Measurements from ENCODE around the gene COPG2. TPM values are rescaled to one million over a fixed set of nuclear protein-coding genes. Genes with fewer than 3 reads are reported as not detected.

COPG2 gene, protein sequence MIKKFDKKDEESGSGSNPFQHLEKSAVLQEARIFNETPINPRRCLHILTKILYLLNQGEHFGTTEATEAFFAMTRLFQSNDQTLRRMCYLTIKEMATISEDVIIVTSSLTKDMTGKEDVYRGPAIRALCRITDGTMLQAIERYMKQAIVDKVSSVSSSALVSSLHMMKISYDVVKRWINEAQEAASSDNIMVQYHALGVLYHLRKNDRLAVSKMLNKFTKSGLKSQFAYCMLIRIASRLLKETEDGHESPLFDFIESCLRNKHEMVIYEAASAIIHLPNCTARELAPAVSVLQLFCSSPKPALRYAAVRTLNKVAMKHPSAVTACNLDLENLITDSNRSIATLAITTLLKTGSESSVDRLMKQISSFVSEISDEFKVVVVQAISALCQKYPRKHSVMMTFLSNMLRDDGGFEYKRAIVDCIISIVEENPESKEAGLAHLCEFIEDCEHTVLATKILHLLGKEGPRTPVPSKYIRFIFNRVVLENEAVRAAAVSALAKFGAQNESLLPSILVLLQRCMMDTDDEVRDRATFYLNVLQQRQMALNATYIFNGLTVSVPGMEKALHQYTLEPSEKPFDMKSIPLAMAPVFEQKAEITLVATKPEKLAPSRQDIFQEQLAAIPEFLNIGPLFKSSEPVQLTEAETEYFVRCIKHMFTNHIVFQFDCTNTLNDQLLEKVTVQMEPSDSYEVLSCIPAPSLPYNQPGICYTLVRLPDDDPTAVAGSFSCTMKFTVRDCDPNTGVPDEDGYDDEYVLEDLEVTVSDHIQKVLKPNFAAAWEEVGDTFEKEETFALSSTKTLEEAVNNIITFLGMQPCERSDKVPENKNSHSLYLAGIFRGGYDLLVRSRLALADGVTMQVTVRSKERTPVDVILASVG
- total RNA-seq: 10 to 100 TPM; 23.8 to 64.1 (median 42.3) TPM
- 10 to 100 TPM; 25.3 to 51.4 TPM for polyA plus RNA-seq
- long read RNA-seq, donor 1, transcript COPG2-202 (24 exons, 3,134 nt): major isoform, 61 of 81 reads
- long read RNA-seq, donor 1, partial matches to known transcripts: 10 of 81 reads
- long read RNA-seq, donor 1, other reads (novel, unspliced or antisense): 10 of 81 reads
- long read RNA-seq, donor 2, transcript COPG2-201 (20 exons, 3,073 nt): minor isoform, 5 of 26 reads
- long read RNA-seq, donor 2, transcript COPG2-202 (24 exons, 3,134 nt): major isoform, 16 of 26 reads
- long read RNA-seq, donor 2, partial matches to known transcripts: 5 of 26 reads
- long read RNA-seq, donor 2, other reads (novel, unspliced or antisense): 0 of 26 reads
- long read RNA-seq, donor 3, transcript COPG2-202 (24 exons, 3,134 nt): major isoform, 19 of 28 reads
- long read RNA-seq, donor 3, partial matches to known transcripts: 3 of 28 reads
- long read RNA-seq, donor 3, other reads (novel, unspliced or antisense): 4 of 28 reads

DNA sequence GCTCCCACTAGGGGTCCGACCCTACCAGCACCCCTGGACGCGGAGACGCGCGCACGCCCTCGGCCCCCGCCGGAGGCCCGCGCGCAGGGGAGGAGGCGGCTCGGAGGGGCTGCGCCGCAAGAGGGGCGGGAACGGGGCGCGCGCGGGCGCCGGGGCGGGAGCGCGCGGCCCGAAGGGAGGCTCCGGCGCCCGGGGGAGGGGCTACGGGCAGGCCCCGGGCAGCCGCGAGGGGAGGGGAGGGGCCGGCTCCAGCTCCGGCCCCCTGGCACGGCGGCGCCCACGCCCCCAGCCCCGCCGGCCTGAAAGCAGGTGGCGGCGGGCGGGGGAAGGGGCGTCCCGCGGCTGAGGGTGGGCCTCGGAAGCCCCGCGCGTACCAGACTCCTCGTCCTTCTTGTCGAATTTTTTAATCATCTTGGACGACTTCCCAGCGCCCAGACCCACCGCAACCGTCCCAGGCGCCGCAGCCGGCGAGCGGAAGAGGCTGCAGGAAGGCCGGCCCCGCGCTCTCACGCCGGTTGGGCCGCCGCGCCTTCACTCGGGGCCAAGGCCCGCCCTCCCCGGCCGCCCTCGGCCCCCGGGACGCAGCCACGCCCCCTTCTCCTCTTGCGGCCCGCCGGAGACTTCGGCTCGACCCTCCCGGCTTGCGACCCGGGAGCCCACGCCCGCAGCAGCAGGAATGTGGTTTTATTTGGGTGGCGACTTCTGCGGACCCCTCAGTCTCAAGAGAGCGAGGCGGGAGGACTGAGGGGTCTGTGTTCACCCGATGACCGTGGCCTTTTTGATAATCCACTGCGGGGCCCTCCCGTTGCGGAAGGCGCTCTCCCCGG, at the start of gene COPG2:
Gene COPG2 (minus strand): TSS at position 491 of the 827 bp plus-strand sequence. CDS start 80 bp downstream, at position 411.
- 0 to 1% (median 0%) methylated on average over 69 to 89 of the region's 103 CpGs for WGBS, 3 donors
- peak; percentile 84 to 94 (median 87) for DNase-seq
- intact Hi-C loops (cut with DNase I): no loop called here

DNA sequence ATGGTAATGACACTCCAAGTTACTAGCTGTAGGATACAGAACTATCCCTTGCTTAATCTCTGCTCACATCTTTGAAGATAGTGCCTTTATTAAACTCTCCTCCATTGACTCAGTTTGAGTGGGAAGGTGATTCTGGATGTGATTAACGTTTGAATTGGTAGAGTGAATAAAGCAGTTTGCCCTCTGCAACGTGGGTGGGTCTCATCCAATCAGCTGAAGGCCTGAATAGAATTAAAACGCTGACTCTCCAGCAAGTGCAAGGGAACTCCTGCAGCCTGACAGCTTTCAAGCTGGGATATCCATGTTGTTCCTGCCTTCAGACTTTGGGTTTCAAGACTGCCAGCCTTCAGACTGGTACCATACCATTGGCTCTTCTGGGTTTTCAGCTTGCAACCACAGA, 43.9 kb upstream of the COPG2 start:
- TF ChIP-seq EP300 (IDR thresholded peaks at IDR 0.05) (no peak), POLR2A (IDR thresholded peaks at IDR 0.05) (no peak)
- TF ChIP-seq, protein P1, sequence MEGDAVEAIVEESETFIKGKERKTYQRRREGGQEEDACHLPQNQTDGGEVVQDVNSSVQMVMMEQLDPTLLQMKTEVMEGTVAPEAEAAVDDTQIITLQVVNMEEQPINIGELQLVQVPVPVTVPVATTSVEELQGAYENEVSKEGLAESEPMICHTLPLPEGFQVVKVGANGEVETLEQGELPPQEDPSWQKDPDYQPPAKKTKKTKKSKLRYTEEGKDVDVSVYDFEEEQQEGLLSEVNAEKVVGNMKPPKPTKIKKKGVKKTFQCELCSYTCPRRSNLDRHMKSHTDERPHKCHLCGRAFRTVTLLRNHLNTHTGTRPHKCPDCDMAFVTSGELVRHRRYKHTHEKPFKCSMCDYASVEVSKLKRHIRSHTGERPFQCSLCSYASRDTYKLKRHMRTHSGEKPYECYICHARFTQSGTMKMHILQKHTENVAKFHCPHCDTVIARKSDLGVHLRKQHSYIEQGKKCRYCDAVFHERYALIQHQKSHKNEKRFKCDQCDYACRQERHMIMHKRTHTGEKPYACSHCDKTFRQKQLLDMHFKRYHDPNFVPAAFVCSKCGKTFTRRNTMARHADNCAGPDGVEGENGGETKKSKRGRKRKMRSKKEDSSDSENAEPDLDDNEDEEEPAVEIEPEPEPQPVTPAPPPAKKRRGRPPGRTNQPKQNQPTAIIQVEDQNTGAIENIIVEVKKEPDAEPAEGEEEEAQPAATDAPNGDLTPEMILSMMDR (IDR thresholded peaks at IDR 0.05): no peak
- intact Hi-C loops (cut with DNase I): no loop called here
- Histone ChIP-seq H3K9me3 (no peaks in the 10 kb centered on the region), H3K4me1 (ENCODE audit: insufficient read depth) (no peaks in the 10 kb centered on the region), H3K27ac (no peak overlapping the region), H3K4me3 (no peak overlapping the region), H3K36me3 (no peaks in the 10 kb centered on the region), H3K27me3 (no peaks in the 10 kb centered on the region)
- WGBS, 3 donors: 29 to 38% (median 36%) methylated on average over 3 of the region's 3 CpGs
- DNase-seq: no peak

More for the DNA sequence above, at the start of gene COPG2:
- Histone ChIP-seq H3K36me3 (no peaks in the 10 kb centered on the region), H3K4me3 (peak within 1 kb of the TSS; percentile 64), H3K27me3 (no peaks in the 10 kb centered on the region), H3K4me1 (ENCODE audit: insufficient read depth) (peaks cover 2% of the 10 kb centered on the region), H3K9me3 (no peaks in the 10 kb centered on the region), H3K27ac (peak within 1 kb of the TSS; percentile 86 to 87)
- TF ChIP-seq POLR2A (IDR thresholded peaks at IDR 0.05) (peak; percentile 44), EP300 (IDR thresholded peaks at IDR 0.05) (no peak)
- TF ChIP-seq, protein P1 (IDR thresholded peaks at IDR 0.05): peak in 1 of 3 donors; percentile 29

DNA sequence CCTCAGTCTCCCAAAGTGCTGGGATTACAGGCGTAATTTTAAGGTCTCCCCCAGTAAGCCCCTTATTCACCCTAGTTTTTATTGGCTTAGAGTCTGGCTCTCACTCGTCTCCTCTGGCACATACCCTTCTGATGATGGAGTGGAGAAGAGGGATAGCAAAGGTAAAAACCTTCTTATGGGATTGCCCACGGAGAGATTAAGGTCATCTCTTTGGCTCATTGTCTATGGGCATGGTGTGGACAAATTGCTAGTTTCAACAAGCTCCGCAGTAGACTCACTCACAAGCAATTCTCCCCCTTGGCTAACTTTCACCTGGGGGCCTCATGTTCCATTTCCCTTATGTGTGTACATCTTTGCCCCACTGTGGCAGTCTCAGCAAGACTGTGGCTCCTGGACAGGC, 40.2 kb upstream of the COPG2 start:
- no peak overlapping the region for H3K4me3 ChIP-seq
- intact Hi-C loops (cut with DNase I): no loop called here
- H3K9me3 ChIP-seq: no peaks in the 10 kb centered on the region
- DNase-seq: no peak
- H3K36me3 ChIP-seq: no peaks in the 10 kb centered on the region
- no peaks in the 10 kb centered on the region for H3K4me1 ChIP-seq (ENCODE audit: insufficient read depth)
- WGBS, 3 donors: 85 to 94% (median 89%) methylated on average over 4 of the region's 4 CpGs
- no peaks in the 10 kb centered on the region for H3K27me3 ChIP-seq
- TF ChIP-seq EP300 (IDR thresholded peaks at IDR 0.05): no peak
- no peak for TF ChIP-seq POLR2A (IDR thresholded peaks at IDR 0.05)
- TF ChIP-seq, protein P1 (IDR thresholded peaks at IDR 0.05): no peak
- H3K27ac ChIP-seq: no peak overlapping the region
